NT2/D1 (cell line): ENCODE measurements around the gene CFAP47.

Experiments used
- DNase-seq: peaks from one replicate; pipeline ENCODE4 v3.0.0-alpha.2; 2011; ENCODE audit warnings: low read depth, low spot score
- H3K27me3 ChIP-seq: 2 replicates; pipeline ENCODE4 v1.6.0; 2011; ENCODE audit warnings: mild to moderate bottlenecking; ENCODE audit not compliant: insufficient read length, insufficient read depth
- H3K36me3 ChIP-seq: 2 replicates; pipeline ENCODE4 v1.6.1; 2011; ENCODE audit warnings: mild to moderate bottlenecking, low read length, mixed read lengths; ENCODE audit not compliant: insufficient read depth, insufficient read length
- H3K4me1 ChIP-seq: 2 replicates; pipeline ENCODE4 v1.5.1; 2011; ENCODE audit not compliant: insufficient read depth, insufficient read length
- H3K4me3 ChIP-seq: 2 replicates; pipeline ENCODE4 v1.5.1; 2011; ENCODE audit warnings: low read depth; ENCODE audit not compliant: insufficient read length
- H3K9ac ChIP-seq: 2 replicates; pipeline ENCODE4 v1.6.0; 2011; ENCODE audit warnings: low read depth; ENCODE audit not compliant: insufficient read length
- H3K9me3 ChIP-seq: 2 replicates; pipeline ENCODE4 v1.5.1; 2011; ENCODE audit warnings: mild to moderate bottlenecking, low read length; ENCODE audit not compliant: insufficient read depth
- SUZ12 ChIP-seq: IDR thresholded peaks from 2 replicates; pipeline ENCODE4 v1.6.1; 2011; ENCODE audit not compliant: insufficient read length, insufficient read depth; ENCODE audit errors: extremely low read depth
- YY1 ChIP-seq: IDR thresholded peaks from 2 replicates; pipeline ENCODE4 v1.6.1; 2011; ENCODE audit not compliant: insufficient read length, insufficient read depth
- ZNF274 ChIP-seq: IDR thresholded peaks from 2 replicates; pipeline ENCODE4 v1.6.1; 2011; ENCODE audit warnings: mild to moderate bottlenecking, low read depth, low read length

Gene CFAP47

GRCh38 chrX:36431819-36432218 lies 512.3 kb downstream of the CFAP47 start:
- no peak for TF ChIP-seq YY1
- TF ChIP-seq ZNF274 = no peak
- no peak for TF ChIP-seq SUZ12
- no peak for DNase-seq
- no peaks in the 10 kb centered on the region for H3K36me3 ChIP-seq

GRCh38 chrX:36434522-36434921 lies 515.0 kb downstream of the CFAP47 start:
- H3K4me3 ChIP-seq = no peak overlapping the region
- H3K36me3 ChIP-seq = no peaks in the 10 kb centered on the region
- no peaks in the 10 kb centered on the region for H3K27me3 ChIP-seq
- TF ChIP-seq ZNF274 (no peak), YY1 (no peak), SUZ12 (no peak)
- no peaks in the 10 kb centered on the region for H3K4me1 ChIP-seq
- no peaks in the 10 kb centered on the region for H3K9me3 ChIP-seq
- no peak for DNase-seq
- no peak overlapping the region for H3K9ac ChIP-seq

More at GRCh38 chrX:36431819-36432218, 512.3 kb downstream of the CFAP47 start:
- H3K9me3 ChIP-seq = no peaks in the 10 kb centered on the region
- no peak overlapping the region for H3K4me3 ChIP-seq
- H3K4me1 ChIP-seq = no peaks in the 10 kb centered on the region
- H3K9ac ChIP-seq = no peak overlapping the region
- H3K27me3 ChIP-seq = no peaks in the 10 kb centered on the region
